ENCODE measurements around the gene LARGE2. TPM values are rescaled to one million over a fixed set of nuclear protein-coding genes. Genes with fewer than 3 reads are reported as not detected.

Gene LARGE2
- total RNA-seq (3.5 TPM), polyA plus RNA-seq (12.2 TPM)
- long read RNA-seq, donor 1 = 0 reads
- long read RNA-seq, donor 2 = 0 reads
- long read RNA-seq, donor 3, partial matches to known transcripts = 0 of 3 reads
- long read RNA-seq, donor 3, other reads (novel, unspliced or antisense) = 0 of 3 reads
- long read RNA-seq, donor 4 = 0 reads
- long read RNA-seq, donor 5, partial matches to known transcripts = 0 of 1 reads
- long read RNA-seq, donor 5, other reads (novel, unspliced or antisense) = 0 of 1 reads
- long read RNA-seq, donor 6, partial matches to known transcripts = 0 of 1 reads
- long read RNA-seq, donor 6, other reads (novel, unspliced or antisense) = 0 of 1 reads
- long read RNA-seq, donor 7 = 0 reads
- long read RNA-seq, donor 8 = 0 reads
- long read RNA-seq, donor 9 = 0 reads
- long read RNA-seq, donor 10 = 0 reads

- Histone ChIP-seq H3K27me3 (ENCODE audit: control insufficient read depth in 2 of 2, insufficient read depth in 1 of 2, low read length in 1 of 2) (peaks cover 40 to 76% of the 10 kb centered on the region in 2 donors), H3K4me1 (ENCODE audit: control insufficient read depth in 2 of 2, insufficient read depth in 2 of 2, low read length in 2 of 2) (peaks cover 13 to 18% of the 10 kb centered on the region in 2 donors), H3K36me3 (ENCODE audit: control insufficient read depth in 2 of 2, insufficient read depth in 2 of 2, low read length in 1 of 2) (no peaks in the 10 kb centered on the region), H3K9me3 (ENCODE audit: control insufficient read depth in 2 of 2, insufficient read depth in 1 of 2, low read length in 1 of 2) (peaks cover 0 to 7% of the 10 kb centered on the region in 2 donors), H3K4me3 (ENCODE audit: low read length in 2 of 2) (peak within 1 kb of the TSS in 1 of 2 donors; percentile 45), H3K27ac (ENCODE audit: low read depth in 1 of 2, low read length in 1 of 2) (no peak within 1 kb of the TSS)
- DNase-seq (ENCODE audit: low read depth in 6 of 9, low spot score in 9 of 9) = no peak
- 2% methylated on average over 73 of the region's 73 CpGs for WGBS
Measured at GRCh38 chr11:45922425-45923082, at the start of gene LARGE2. Gene LARGE2, plus strand, starts transcription at chr11:45922656. Its CDS starts 227 bp downstream, at chr11:45922883.

GRCh38 chr11:45876401-45876800, 46.1 kb upstream of the LARGE2 start:
- WGBS = 86% methylated on average over 6 of the region's 6 CpGs
- Histone ChIP-seq H3K9me3 (ENCODE audit: control insufficient read depth in 2 of 2, insufficient read depth in 1 of 2, low read length in 1 of 2) (no peaks in the 10 kb centered on the region), H3K4me3 (ENCODE audit: low read length in 2 of 2) (no peak overlapping the region), H3K27me3 (ENCODE audit: control insufficient read depth in 2 of 2, insufficient read depth in 1 of 2, low read length in 1 of 2) (no peaks in the 10 kb centered on the region), H3K36me3 (ENCODE audit: control insufficient read depth in 2 of 2, insufficient read depth in 2 of 2, low read length in 1 of 2) (peaks cover 45 to 50% of the 10 kb centered on the region in 2 donors), H3K27ac (ENCODE audit: low read depth in 1 of 2, low read length in 1 of 2) (no peak overlapping the region), H3K4me1 (ENCODE audit: control insufficient read depth in 2 of 2, insufficient read depth in 2 of 2, low read length in 2 of 2) (peaks cover 0 to 3% of the 10 kb centered on the region in 2 donors)
- no peak for DNase-seq (ENCODE audit: low read depth in 6 of 9, low spot score in 9 of 9)

GRCh38 chr11:45877221-45877620, 45.2 kb upstream of the LARGE2 start:
- DNase-seq (ENCODE audit: low read depth in 6 of 9, low spot score in 9 of 9) = no peak
- peaks cover 42 to 47% of the 10 kb centered on the region in 2 donors for H3K36me3 ChIP-seq (ENCODE audit: control insufficient read depth in 2 of 2, insufficient read depth in 2 of 2, low read length in 1 of 2)
- WGBS = 98% methylated on average over 8 of the region's 8 CpGs

GRCh38 chr11:45877845-45878244, 44.6 kb upstream of the LARGE2 start:
- 99% methylated on average over 3 of the region's 3 CpGs for WGBS
- DNase-seq (ENCODE audit: low read depth in 6 of 9, low spot score in 9 of 9) = no peak
- Histone ChIP-seq H3K4me3 (ENCODE audit: low read length in 2 of 2) (no peak overlapping the region), H3K27ac (ENCODE audit: low read depth in 1 of 2, low read length in 1 of 2) (no peak overlapping the region), H3K9me3 (ENCODE audit: control insufficient read depth in 2 of 2, insufficient read depth in 1 of 2, low read length in 1 of 2) (no peaks in the 10 kb centered on the region), H3K4me1 (ENCODE audit: control insufficient read depth in 2 of 2, insufficient read depth in 2 of 2, low read length in 2 of 2) (no peaks in the 10 kb centered on the region), H3K27me3 (ENCODE audit: control insufficient read depth in 2 of 2, insufficient read depth in 1 of 2, low read length in 1 of 2) (no peaks in the 10 kb centered on the region), H3K36me3 (ENCODE audit: control insufficient read depth in 2 of 2, insufficient read depth in 2 of 2, low read length in 1 of 2) (peaks cover 39 to 41% of the 10 kb centered on the region in 2 donors)

More at GRCh38 chr11:45877221-45877620, 45.2 kb upstream of the LARGE2 start:
- Histone ChIP-seq H3K4me3 (ENCODE audit: low read length in 2 of 2) (no peak overlapping the region), H3K27ac (ENCODE audit: low read depth in 1 of 2, low read length in 1 of 2) (no peak overlapping the region), H3K4me1 (ENCODE audit: control insufficient read depth in 2 of 2, insufficient read depth in 2 of 2, low read length in 2 of 2) (no peaks in the 10 kb centered on the region), H3K9me3 (ENCODE audit: control insufficient read depth in 2 of 2, insufficient read depth in 1 of 2, low read length in 1 of 2) (no peaks in the 10 kb centered on the region), H3K27me3 (ENCODE audit: control insufficient read depth in 2 of 2, insufficient read depth in 1 of 2, low read length in 1 of 2) (no peaks in the 10 kb centered on the region)

- Histone ChIP-seq H3K36me3 (ENCODE audit: control insufficient read depth in 2 of 2, insufficient read depth in 2 of 2, low read length in 1 of 2) (peaks cover 28 to 33% of the 10 kb centered on the region in 2 donors), H3K4me1 (ENCODE audit: control insufficient read depth in 2 of 2, insufficient read depth in 2 of 2, low read length in 2 of 2) (peaks cover under 1 to 2% of the 10 kb centered on the region in 2 donors), H3K9me3 (ENCODE audit: control insufficient read depth in 2 of 2, insufficient read depth in 1 of 2, low read length in 1 of 2) (peaks cover 0 to under 1% of the 10 kb centered on the region in 2 donors), H3K27ac (ENCODE audit: low read depth in 1 of 2, low read length in 1 of 2) (no peak overlapping the region), H3K27me3 (ENCODE audit: control insufficient read depth in 2 of 2, insufficient read depth in 1 of 2, low read length in 1 of 2) (peaks cover 0 to 6% of the 10 kb centered on the region in 2 donors), H3K4me3 (ENCODE audit: low read length in 2 of 2) (no peak overlapping the region)
- 96% methylated on average over 7 of the region's 7 CpGs for WGBS
- DNase-seq (ENCODE audit: low read depth in 6 of 9, low spot score in 9 of 9) = no peak
Measured at GRCh38 chr11:45879803-45880686, 42.4 kb upstream of the LARGE2 start.

GRCh38 chr11:45880772-45881570, 41.5 kb upstream of the LARGE2 start:
- H3K27me3 ChIP-seq (ENCODE audit: control insufficient read depth in 2 of 2, insufficient read depth in 1 of 2, low read length in 1 of 2) = peaks cover 3 to 13% of the 10 kb centered on the region in 2 donors
- no peak overlapping the region for H3K4me3 ChIP-seq (ENCODE audit: low read length in 2 of 2)
- no peak overlapping the region for H3K27ac ChIP-seq (ENCODE audit: low read depth in 1 of 2, low read length in 1 of 2)
- DNase-seq (ENCODE audit: low read depth in 6 of 9, low spot score in 9 of 9) = no peak
- 97% methylated on average over 15 of the region's 15 CpGs for WGBS
- H3K4me1 ChIP-seq (ENCODE audit: control insufficient read depth in 2 of 2, insufficient read depth in 2 of 2, low read length in 2 of 2) = peaks cover 6 to 8% of the 10 kb centered on the region in 2 donors
- peaks cover 0 to 3% of the 10 kb centered on the region in 2 donors for H3K9me3 ChIP-seq (ENCODE audit: control insufficient read depth in 2 of 2, insufficient read depth in 1 of 2, low read length in 1 of 2)
- peaks cover 28 to 33% of the 10 kb centered on the region in 2 donors for H3K36me3 ChIP-seq (ENCODE audit: control insufficient read depth in 2 of 2, insufficient read depth in 2 of 2, low read length in 1 of 2)

- H3K4me1 ChIP-seq (ENCODE audit: control insufficient read depth in 2 of 2, insufficient read depth in 2 of 2, low read length in 2 of 2) = peaks cover 8 to 11% of the 10 kb centered on the region in 2 donors
- peaks cover 24 to 25% of the 10 kb centered on the region in 2 donors for H3K36me3 ChIP-seq (ENCODE audit: control insufficient read depth in 2 of 2, insufficient read depth in 2 of 2, low read length in 1 of 2)
- peaks cover 8 to 21% of the 10 kb centered on the region in 2 donors for H3K27me3 ChIP-seq (ENCODE audit: control insufficient read depth in 2 of 2, insufficient read depth in 1 of 2, low read length in 1 of 2)
- 95% methylated on average over 6 of the region's 6 CpGs for WGBS
- H3K4me3 ChIP-seq (ENCODE audit: low read length in 2 of 2) = no peak overlapping the region
- H3K9me3 ChIP-seq (ENCODE audit: control insufficient read depth in 2 of 2, insufficient read depth in 1 of 2, low read length in 1 of 2) = peaks cover 0 to 3% of the 10 kb centered on the region in 2 donors
- H3K27ac ChIP-seq (ENCODE audit: low read depth in 1 of 2, low read length in 1 of 2) = no peak overlapping the region
- no peak for DNase-seq (ENCODE audit: low read depth in 6 of 9, low spot score in 9 of 9)
Measured at GRCh38 chr11:45881708-45882368, 40.6 kb upstream of the LARGE2 start.
